ENCODE measurements around the gene MLH3. TPM values are rescaled to one million over a fixed set of nuclear protein-coding genes. Genes with fewer than 3 reads are reported as not detected.

The MLH3 gene
- total and polyA plus RNA-seq, 2 donors (not counting 3 experiments of a cell fraction or from before 2014, with no cell fraction given): 4.8 to 16.5 TPM

GRCh38 chr14:75077794-75078193, 26.5 kb upstream of the MLH3 start:
- H3K4me2 ChIP-seq (ENCODE audit: insufficient read depth, low read length): no peak overlapping the region
- H4K20me1 ChIP-seq (replicated peaks; ENCODE audit: control insufficient read depth, extremely low read depth, insufficient read depth, low read length): no peaks in the 10 kb centered on the region
- CTCF ChIA-PET: interaction anchor here (1.3 to 1.7 kb wide), 3 partner anchors 14 to 172 kb away, joined by 3 to 6 read pairs (median 3); partner anchors contain the start of gene ACYP1
- H3K27ac ChIP-seq (ENCODE audit: insufficient read depth, low read depth, low read length): no peak overlapping the region
- dilution Hi-C loops (cut with MboI; ENCODE audit: extremely low pct_ligation_motif_present, low sequenced_read_pairs) (no loop called here), intact Hi-C loops (cut with micrococcal nuclease) (no loop called here)
- no peak overlapping the region for H3K4me3 ChIP-seq (replicated peaks in 1 of 3; ENCODE audit: insufficient read depth in 1 of 3, low read depth in 1 of 3, low read length in 3 of 3)
- FAIRE-seq (no peak), DNase-seq (ENCODE audit: low read depth, low spot score) (no peak)
- no peaks in the 10 kb centered on the region for H3K79me2 ChIP-seq (ENCODE audit: control insufficient read depth, insufficient read depth, low read length)
- no peak overlapping the region for H2AFZ ChIP-seq (ENCODE audit: low read depth, low read length)
- H3K36me3 ChIP-seq (ENCODE audit: control insufficient read depth in 2 of 2, extremely low read depth in 1 of 2, insufficient read depth in 2 of 2, low read length in 2 of 2): no peaks in the 10 kb centered on the region
- no TSS peak for BruUV-seq (replicated peaks)
- POLR2A ChIA-PET: no interaction called here
- no peaks in the 10 kb centered on the region for H3K27me3 ChIP-seq (ENCODE audit: control insufficient read depth in 2 of 2, insufficient read depth in 2 of 2, low read length in 2 of 2)
- no peaks in the 10 kb centered on the region for H3K4me1 ChIP-seq (ENCODE audit: control insufficient read depth, extremely low read depth, insufficient read depth, low read length)
- H3K9ac ChIP-seq (replicated peaks; ENCODE audit: extremely low read depth, insufficient read depth, low read length): no peak overlapping the region
- H3K9me3 ChIP-seq (replicated peaks; ENCODE audit: control insufficient read depth, insufficient read depth, low read length): no peaks in the 10 kb centered on the region
- no peak for TF ChIP-seq GATA2 (IDR thresholded peaks at IDR 0.05; ENCODE audit: insufficient read depth, insufficient read length, low read depth, low read length)
- TF ChIP-seq JUN (IDR thresholded peaks at IDR 0.05; ENCODE audit: borderline replicate concordance, insufficient read depth, insufficient read length, low read depth): no peak
- TF ChIP-seq CTCF (IDR thresholded peaks at IDR 0.05; ENCODE audit: extremely low read depth in 1 of 2, insufficient read depth in 1 of 2, low read depth in 1 of 2, low read length in 2 of 2): no peak
- no peak for TF ChIP-seq EZH2 (IDR thresholded peaks at IDR 0.05; ENCODE audit: borderline replicate concordance, low read depth, low read length, severe bottlenecking)
- H3K9me1 ChIP-seq (replicated peaks; ENCODE audit: control insufficient read depth, extremely low read depth, insufficient read depth, low read length): no peaks in the 10 kb centered on the region

- no peak overlapping the region for H2AFZ ChIP-seq (ENCODE audit: low read depth, low read length)
- no peak for TF ChIP-seq POLR2AphosphoS5 (IDR thresholded peaks at IDR 0.05; ENCODE audit: insufficient read depth, low read depth, low read length)
- TF ChIP-seq MYC (IDR thresholded peaks at IDR 0.05; ENCODE audit: low read depth, low read length): no peak
- no peak for TF ChIP-seq MAX (IDR thresholded peaks at IDR 0.05; ENCODE audit: insufficient read depth, insufficient read length)
- no peak for TF ChIP-seq FOS (IDR thresholded peaks at IDR 0.05; ENCODE audit: borderline replicate concordance, insufficient read depth, low read length)
- no peak for TF ChIP-seq EZH2 (IDR thresholded peaks at IDR 0.05; ENCODE audit: borderline replicate concordance, low read depth, low read length, severe bottlenecking)
- no peak for TF ChIP-seq GATA2 (IDR thresholded peaks at IDR 0.05; ENCODE audit: insufficient read depth, insufficient read length, low read depth, low read length)
- TF ChIP-seq JUN (IDR thresholded peaks at IDR 0.05; ENCODE audit: borderline replicate concordance, insufficient read depth, insufficient read length, low read depth): no peak
- no peak for TF ChIP-seq CTCF (IDR thresholded peaks at IDR 0.05; ENCODE audit: extremely low read depth in 1 of 2, insufficient read depth in 1 of 2, low read depth in 1 of 2, low read length in 2 of 2)
- TF ChIP-seq POLR2A (IDR thresholded peaks at IDR 0.05; ENCODE audit: low read depth, low read length): no peak
- dilution Hi-C loops (cut with MboI; ENCODE audit: extremely low pct_ligation_motif_present, low sequenced_read_pairs) (no loop called here), intact Hi-C loops (cut with micrococcal nuclease) (no loop called here)
- H3K27ac ChIP-seq (ENCODE audit: insufficient read depth, low read depth, low read length): no peak overlapping the region
- no peaks in the 10 kb centered on the region for H3K36me3 ChIP-seq (ENCODE audit: control insufficient read depth in 2 of 2, extremely low read depth in 1 of 2, insufficient read depth in 2 of 2, low read length in 2 of 2)
- H3K4me2 ChIP-seq (ENCODE audit: insufficient read depth, low read length): no peak overlapping the region
- BruUV-seq (replicated peaks): no TSS peak
- DNase-seq (ENCODE audit: low read depth, low spot score) (no peak), FAIRE-seq (no peak)
- H3K4me1 ChIP-seq (ENCODE audit: control insufficient read depth, extremely low read depth, insufficient read depth, low read length): peaks cover 13% of the 10 kb centered on the region
- no peaks in the 10 kb centered on the region for H4K20me1 ChIP-seq (replicated peaks; ENCODE audit: control insufficient read depth, extremely low read depth, insufficient read depth, low read length)
- no peaks in the 10 kb centered on the region for H3K79me2 ChIP-seq (ENCODE audit: control insufficient read depth, insufficient read depth, low read length)
- H3K9me3 ChIP-seq (replicated peaks; ENCODE audit: control insufficient read depth, insufficient read depth, low read length): no peaks in the 10 kb centered on the region
- POLR2A ChIA-PET: no interaction called here
- H3K27me3 ChIP-seq (ENCODE audit: control insufficient read depth in 2 of 2, insufficient read depth in 2 of 2, low read length in 2 of 2): no peaks in the 10 kb centered on the region
- CTCF ChIA-PET: interaction anchor here (1.1 to 2.8 kb wide), 4 partner anchors 45 to 209 kb away, joined by 3 to 8 read pairs (median 4); partner anchors contain the start of gene RPS6KL1
- H3K4me3 ChIP-seq (replicated peaks in 1 of 3; ENCODE audit: insufficient read depth in 1 of 3, low read depth in 1 of 3, low read length in 3 of 3): no peak overlapping the region
- H3K9ac ChIP-seq (replicated peaks; ENCODE audit: extremely low read depth, insufficient read depth, low read length): no peak overlapping the region
- no peaks in the 10 kb centered on the region for H3K9me1 ChIP-seq (replicated peaks; ENCODE audit: control insufficient read depth, extremely low read depth, insufficient read depth, low read length)
These were observed 19.1 kb upstream of the MLH3 start for GRCh38 chr14:75070383-75070782.

Data from endothelial cell of umbilical vein (primary cell).